Omental fat pad (tissue), 4 donors: ENCODE measurements around the gene ELL. TPM values are rescaled to one million over a fixed set of nuclear protein-coding genes. Genes with fewer than 3 reads are reported as not detected.
"Not testable (repeated sequence)": the region's sequence is repeated elsewhere in the genome, so short reads cannot be mapped to it uniquely, and the experiment has no call there.

Source experiments
- ATAC-seq: fragments of 150-250 bp; one replicate; pipeline ENCODE4 v1.9.1; 2016; ENCODE audit warnings: mild to moderate bottlenecking, moderate library complexity; ENCODE audit not compliant: low FRiP score
- DNase-seq: peaks from one replicate; pipeline ENCODE4 v3.0.0-alpha.2; 2019; ENCODE audit warnings: low spot score
- CTCF ChIP-seq, 3 donors: fragments of 450-650 bp; IDR thresholded peaks; one replicate each; pipeline ENCODE4 v1.5.1; 2016 to 2017; ENCODE audit warnings: antibody characterized with exemption in 3 of 3, mild to moderate bottlenecking in 3 of 3, moderate library complexity in 2 of 3
- total RNA-seq, 4 donors: library from RNA; depleted of rRNA; stranded (reverse); fragments of >200 nt; gene quantifications; one replicate each; pipeline ENCODE4 v1.1.0, GENCODE V29; 2016

ELL gene
- total RNA-seq, 4 donors from 2014 or later, result 18.1 to 43.1 (median 24.8) TPM

GRCh38 chr19:18406749-18407148 is 115.1 kb downstream of the ELL start:
- TF ChIP-seq CTCF (IDR thresholded peaks at IDR 0.05), result no peak
- DNase-seq (no peak), ATAC-seq (no peak)

- ATAC-seq, DNase-seq: not testable (repeated sequence)
These were observed 116.1 kb downstream of the ELL start for GRCh38 chr19:18405754-18406153.

- not testable (repeated sequence) for ATAC-seq, DNase-seq
These were observed 119.2 kb downstream of the ELL start for GRCh38 chr19:18402455-18403248.

- peak; percentile 7 for ATAC-seq
- TF ChIP-seq CTCF (IDR thresholded peaks at IDR 0.05), result no peak
- DNase-seq, result no peak
These were observed 120.2 kb downstream of the ELL start for GRCh38 chr19:18401580-18402112.

GRCh38 chr19:18399008-18399407 is 122.9 kb downstream of the ELL start:
- ATAC-seq (peak; percentile 44), DNase-seq (no peak)
- TF ChIP-seq CTCF (IDR thresholded peaks at IDR 0.05), result no peak

GRCh38 chr19:18397242-18398202 is 124.3 kb downstream of the ELL start, which contains the start of gene LRRC25:
Gene LRRC25 (minus strand): TSS chr19:18397622. CDS start chr19:18396963, 659 bp downstream.
- TF ChIP-seq CTCF (IDR thresholded peaks at IDR 0.05), result no peak

GRCh38 chr19:18396471-18397241 is 125.2 kb downstream of the ELL start:
- no peak for ATAC-seq
- DNase-seq, result no peak
- TF ChIP-seq CTCF (IDR thresholded peaks at IDR 0.05), result no peak

More at GRCh38 chr19:18397242-18398202, 124.3 kb downstream of the ELL start, which contains the start of gene LRRC25:
- DNase-seq, result no peak
- ATAC-seq, result peak; percentile 31
